Measurements from ENCODE around the gene AARS1. TPM values are rescaled to one million over a fixed set of nuclear protein-coding genes. Genes with fewer than 3 reads are reported as not detected.
A peak's percentile ranks its signal among the peaks of the same experiment; 100 is the strongest.
"Not testable (repeated sequence)": the region's sequence is repeated elsewhere in the genome, so short reads cannot be mapped to it uniquely, and the experiment has no call there.

AARS1 gene
- total RNA-seq = 89.1 TPM

DNA sequence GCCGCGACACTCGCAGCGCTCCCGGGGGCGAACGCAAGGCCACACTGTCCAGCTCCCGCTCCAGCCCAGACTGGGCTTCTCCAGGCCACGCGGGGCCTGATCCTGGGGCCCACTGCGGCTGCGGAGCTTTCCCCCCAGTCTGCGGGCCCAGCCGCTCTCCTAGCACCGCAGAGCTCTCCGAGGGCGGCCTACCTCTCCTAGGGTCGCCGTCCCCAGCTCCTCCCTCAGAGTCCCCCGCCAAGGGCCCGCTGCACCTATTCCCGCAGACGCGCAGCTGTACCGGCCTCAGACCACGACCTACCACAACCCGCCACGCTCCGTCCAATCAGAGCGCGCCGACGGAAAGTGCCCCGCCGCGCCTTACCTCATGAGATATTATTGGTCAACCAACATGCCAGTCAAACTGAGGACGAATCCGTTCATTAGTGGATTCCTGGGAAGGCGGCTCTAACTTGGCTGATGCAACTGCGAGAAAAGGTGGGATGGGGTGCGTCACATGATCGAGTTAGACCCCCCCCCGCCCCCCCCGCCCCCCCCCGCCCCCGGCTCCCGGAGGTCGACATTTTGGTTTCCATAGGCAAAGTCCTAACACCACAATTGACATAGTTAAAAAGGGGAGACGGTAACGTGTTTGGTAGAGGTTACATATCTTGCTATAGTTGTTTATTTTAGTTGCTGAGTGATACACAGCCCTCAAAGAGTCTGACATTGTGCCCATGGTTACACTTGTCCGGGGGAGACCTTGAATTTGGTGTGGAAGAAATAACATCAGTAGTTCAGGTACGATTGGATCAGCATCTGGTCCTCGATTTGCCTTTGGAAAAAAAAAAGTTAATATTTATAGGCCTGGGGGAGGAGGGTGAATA, at the start of gene AARS1:
Gene AARS1 (minus strand): TSS at position 278 of the 866 bp plus-strand sequence. CDS start 6,743 bp downstream, outside the sequence.
- peak; percentile 100 for DNase-seq

GRCh38 chr16:70337814-70338213, 48.5 kb upstream of the AARS1 start:
- no peak for DNase-seq

DNA sequence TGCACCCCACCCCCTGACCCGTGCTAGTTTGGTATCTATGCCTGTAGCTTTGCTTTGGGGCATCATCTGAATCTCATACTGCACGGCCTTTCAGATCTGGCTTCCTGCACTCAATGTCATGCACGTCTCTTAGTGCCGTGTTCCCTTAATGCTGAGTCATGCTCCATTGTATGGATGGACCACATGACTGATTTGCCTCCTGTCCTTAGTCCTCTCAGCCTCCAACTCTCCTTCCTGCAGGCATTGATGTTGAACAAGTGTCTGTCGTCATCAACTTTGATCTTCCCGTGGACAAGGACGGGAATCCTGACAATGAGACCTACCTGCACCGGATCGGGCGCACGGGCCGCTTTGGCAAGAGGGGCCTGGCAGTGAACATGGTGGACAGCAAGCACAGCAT, 43.4 kb upstream of the AARS1 start:
- not testable (repeated sequence) for DNase-seq

- DNase-seq = no peak
Observed at GRCh38 chr16:70331588-70332358, 42.5 kb upstream of the AARS1 start.

GRCh38 chr16:70331091-70331490, 41.8 kb upstream of the AARS1 start:
- no peak for DNase-seq

DNA sequence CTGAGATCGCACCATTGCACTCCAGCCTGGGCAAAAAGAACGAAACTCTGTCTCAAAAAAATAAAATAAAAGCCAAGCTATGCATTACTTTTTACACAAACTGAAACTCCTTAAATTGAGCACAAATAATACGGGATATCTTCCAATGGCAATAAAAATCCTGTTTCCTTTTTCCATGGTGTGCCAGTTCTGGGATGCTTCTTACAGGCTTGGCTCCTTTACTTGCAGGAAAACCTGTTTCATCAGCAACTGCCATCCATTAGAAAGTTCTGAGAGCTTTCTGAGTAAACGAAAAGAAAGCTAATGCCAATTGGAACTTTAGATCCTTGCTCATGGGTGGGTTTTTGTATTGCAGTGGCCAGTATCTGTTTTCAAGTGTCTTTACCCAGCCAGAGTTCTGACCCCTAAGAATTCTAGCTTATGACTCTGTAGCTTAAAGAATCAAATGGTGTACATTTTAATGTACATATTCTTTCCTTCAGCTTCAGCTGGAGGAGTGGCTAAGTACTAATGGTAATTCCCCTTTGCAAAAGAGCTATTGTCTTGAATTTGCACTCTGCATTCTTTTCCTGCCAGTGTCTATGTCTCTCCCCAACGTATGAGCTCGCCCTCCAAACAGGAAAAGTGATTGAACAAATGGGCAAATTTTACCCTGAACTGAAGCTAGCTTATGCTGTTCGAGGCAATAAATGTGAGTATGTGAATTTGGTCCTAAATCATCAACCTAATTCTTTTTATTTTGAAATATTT, 35.9 kb upstream of the AARS1 start:
- no peak for DNase-seq

- no peak for DNase-seq
Observed at GRCh38 chr16:70320121-70320520, 30.8 kb upstream of the AARS1 start.

DNA sequence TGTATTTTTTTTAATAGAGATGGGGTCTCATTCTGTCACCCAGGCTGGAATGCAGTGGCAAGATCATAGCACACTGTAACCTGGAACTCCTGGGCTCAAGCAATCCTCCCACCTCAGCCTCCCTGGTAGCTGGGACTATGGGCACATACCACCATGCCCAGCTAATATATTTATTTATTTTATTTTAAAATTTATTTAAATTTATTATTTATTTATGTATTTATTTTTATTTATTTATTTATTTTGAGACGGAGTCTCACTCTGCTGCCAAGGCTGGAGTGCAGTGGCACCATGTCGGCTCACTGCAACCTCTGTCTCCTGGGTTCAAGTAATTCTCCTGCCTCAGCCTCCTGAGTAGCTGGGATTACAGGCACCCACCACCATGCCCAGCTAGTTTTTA, 18.4 kb upstream of the AARS1 start:
- DNase-seq = not testable (repeated sequence)

DNA sequence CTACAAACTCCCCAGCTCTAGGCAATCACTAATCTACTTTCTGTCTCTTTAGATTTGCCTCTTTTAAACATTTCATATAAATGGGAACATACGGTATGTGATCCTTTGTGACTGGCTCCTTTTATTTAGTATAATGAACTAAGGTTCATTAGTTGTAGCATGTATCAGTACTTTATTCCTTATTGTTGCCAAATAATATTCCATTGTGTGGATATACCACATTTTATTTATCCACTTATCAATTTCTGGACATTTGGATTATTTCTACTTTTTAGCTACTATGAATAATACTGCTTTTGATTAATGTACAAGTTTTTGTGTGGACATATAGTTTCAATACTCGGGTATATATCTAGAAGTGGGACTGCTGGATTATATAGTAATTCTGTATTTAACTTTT, 17.6 kb upstream of the AARS1 start:
- DNase-seq = no peak

- no peak for DNase-seq
Observed at GRCh38 chr16:70304892-70305448, 15.7 kb upstream of the AARS1 start.

DNA sequence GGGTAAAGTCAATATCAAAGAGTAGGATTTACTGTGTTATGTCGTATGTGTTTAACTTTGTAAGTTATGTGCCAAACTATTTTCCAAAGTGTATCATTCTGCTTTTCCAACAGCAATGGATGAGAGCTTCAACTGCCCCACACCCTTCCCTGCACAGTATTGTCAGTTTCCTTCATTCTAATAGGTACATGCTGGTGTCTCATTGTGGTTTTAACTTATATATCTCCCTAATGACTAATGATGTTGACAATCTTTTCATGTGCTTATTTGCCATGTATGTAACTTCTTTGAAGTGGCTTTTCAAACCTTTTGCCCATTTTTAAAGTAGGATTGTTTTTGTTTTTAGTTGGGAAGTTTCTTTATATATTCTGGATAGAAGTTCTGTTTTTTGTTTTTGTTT, 13.4 kb upstream of the AARS1 start:
- DNase-seq = no peak

GRCh38 chr16:70301121-70301520, 11.8 kb upstream of the AARS1 start:
- no peak for DNase-seq

GRCh38 chr16:70298988-70299938, 10.0 kb upstream of the AARS1 start, which contains the start of gene DDX19B:
DDX19B (plus strand) TSS chr16:70299186; CDS start chr16:70299298, 112 bp downstream.
- peak; percentile 87 for DNase-seq

DNA sequence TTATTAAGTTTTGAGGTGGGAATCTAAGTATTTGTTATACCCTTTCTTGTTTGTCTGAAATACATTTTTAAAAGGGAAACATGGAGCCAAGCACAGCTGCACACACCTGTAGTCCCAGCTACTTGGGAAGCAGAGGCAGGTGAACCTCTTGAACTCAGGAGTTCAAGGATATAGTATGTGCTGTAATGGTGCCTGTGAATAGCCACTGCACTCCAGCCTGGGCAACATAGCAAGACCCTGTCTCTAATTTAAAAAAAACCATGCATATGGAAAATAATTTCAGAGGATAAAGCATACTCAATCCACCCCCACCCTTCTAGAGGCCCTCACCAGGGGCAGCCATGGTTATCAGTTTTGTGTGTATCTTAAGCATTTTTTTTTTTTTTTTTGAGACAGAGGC, 6.3 kb upstream of the AARS1 start:
- no peak for DNase-seq

DNA sequence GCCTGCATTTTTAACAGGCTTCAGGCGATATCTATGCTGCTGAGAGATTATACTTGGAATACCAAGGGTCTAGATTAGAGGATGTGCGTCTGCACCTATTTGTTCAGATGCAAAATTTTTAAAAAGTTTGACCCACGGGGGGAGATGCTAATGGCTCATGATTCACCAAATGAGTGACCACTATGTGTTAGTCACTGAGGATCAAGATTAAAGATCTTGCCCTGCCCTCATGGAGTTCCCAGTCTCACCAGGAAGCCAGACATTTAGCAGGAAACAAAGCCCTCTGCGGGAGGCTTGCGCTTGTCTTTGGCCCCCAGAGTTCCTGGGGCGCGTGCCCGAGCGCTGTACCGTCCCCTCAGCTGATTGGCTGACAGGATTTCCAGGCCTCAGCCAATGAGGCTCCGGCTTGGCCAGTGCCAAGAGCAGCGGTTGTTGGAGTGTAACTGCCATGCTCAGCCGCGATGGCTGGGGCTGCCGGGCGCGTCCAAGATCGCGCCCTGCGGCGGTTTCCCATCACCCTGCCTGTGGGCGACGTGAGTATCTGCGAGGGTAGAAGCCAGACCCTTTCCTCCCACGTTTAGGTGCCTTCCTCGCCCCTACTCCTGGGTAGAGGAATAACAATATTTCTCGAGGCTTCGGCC, 5.2 kb upstream of the AARS1 start:
- DNase-seq = no peak

DNA sequence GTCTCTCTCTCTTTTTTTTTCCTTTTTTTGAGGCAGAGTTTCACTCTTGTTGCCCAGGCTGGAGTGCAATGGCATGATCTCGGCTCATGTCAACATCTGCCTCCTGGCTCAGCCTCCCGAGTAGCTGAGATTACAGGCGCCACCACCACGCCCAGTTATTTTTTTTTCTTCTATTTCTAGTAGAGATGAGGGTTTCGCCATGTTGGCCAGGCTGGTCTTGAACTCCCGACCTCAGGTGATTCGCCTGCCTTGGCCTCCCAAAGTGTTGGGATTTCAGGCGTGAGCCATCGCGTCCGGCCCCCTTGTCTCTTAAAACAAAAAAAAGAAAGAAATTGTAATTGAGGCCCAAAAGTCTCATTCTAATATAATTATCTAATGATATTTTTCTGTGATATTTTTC, 2.8 kb upstream of the AARS1 start:
- not testable (repeated sequence) for DNase-seq

DNA sequence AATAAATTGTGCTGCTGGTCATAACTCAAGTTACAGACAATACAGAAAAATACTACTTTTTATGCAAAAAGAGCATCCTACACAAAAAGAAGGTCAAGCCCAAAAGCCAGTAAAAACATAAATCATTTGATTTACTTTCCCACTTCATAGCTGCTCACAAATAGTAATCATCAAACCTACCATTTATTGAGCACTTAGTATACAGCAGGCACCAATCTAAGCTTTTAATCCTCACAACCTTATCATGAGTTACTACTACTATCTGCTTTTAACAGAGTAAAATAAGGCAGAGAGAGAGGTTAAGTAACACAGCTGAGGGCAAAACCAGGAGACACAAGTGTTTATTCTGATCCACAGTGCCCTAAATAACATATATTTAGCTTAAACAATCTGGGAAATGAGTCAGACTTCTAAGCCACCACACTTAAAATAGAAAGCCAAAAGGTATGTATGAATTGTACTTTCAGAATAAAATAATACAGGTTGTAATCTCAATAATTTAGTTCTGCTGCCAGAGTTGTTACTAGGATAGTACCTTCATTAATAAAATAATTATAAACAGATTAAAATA, 1.7 kb upstream of the AARS1 start:
- DNase-seq = no peak

DNA sequence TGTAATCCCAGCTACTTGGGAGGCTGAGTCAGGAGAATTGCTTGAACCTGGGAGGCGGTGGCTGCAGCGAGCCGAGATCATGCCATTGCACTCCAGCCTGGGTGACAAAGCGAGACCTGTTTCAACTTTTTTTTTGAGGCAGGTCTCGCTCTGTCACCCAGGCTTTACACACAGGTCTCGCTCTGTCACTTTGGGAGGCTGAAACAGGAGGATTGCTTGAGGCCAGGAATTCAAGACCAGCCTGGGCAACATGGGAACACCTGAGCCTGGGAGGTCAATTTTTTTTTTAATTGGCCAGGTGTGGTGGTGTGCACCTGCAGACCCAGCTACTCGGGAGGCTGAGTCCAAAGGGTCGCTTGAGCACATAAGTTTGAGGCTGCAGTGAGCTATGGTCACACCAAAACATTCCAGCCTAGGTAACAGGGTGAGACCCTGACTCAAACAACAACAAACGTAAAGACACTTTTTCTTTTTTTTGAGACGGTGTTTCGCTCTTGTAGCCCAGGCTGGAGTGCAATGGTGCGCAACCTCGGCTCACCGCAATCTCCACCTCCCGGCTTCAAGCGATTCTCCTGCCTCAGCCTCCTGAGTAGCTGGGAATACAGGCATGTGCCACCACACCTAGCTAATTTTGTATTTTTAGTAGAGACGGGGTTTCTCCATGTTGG, 1.9 kb downstream of the AARS1 start:
- not testable (repeated sequence) for DNase-seq

- DNase-seq = no peak
Observed at GRCh38 chr16:70276392-70276791, 12.9 kb downstream of the AARS1 start.

DNA sequence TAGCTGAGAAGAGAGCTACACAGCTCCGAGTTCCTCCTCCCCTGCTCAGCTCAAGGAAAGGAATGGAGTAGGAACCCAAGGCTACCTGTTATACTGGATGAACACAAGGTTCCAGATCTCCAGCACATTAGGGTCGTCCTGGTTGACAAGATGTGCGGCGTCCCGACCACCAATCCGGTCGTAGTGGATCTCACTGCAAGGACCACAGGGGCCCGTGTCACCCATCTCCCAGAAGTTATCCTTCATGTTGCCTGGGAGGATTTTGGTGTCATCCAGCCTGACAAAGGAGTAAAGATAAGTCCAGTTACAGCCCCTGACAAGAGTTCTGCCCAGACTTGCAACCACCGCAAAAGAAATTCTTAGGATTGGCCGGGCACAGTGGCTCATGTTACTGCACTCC, 17.6 kb downstream of the AARS1 start:
- no peak for DNase-seq
